Mesothelial cell of epicardium (in vitro differentiated cells): ENCODE results near the gene ACADSB. TPM values are rescaled to one million over a fixed set of nuclear protein-coding genes. Genes with fewer than 3 reads are reported as not detected.

Source experiments
- DNase-seq, 2 experiments: peaks; one replicate each; pipeline ENCODE4 v3.0.0; 2021; ENCODE audit warnings: low spot score in 2 of 2; ENCODE audit not compliant: unreplicated experiment in 2 of 2
- H3K27ac Mint-ChIP-seq: 2 replicates; pipeline ENCODE4 v1.8.0; 2021; ENCODE audit warnings: mixed read lengths
- H3K27me3 Mint-ChIP-seq: 2 replicates; pipeline ENCODE4 v1.8.0; 2021; ENCODE audit warnings: low read depth, mixed read lengths
- H3K36me3 Mint-ChIP-seq: 2 replicates; pipeline ENCODE4 v1.8.0; 2021; ENCODE audit warnings: mixed read lengths
- H3K4me1 Mint-ChIP-seq: 2 replicates; pipeline ENCODE4 v1.8.0; 2021; ENCODE audit warnings: mixed read lengths
- H3K4me3 Mint-ChIP-seq: 2 replicates; pipeline ENCODE4 v1.8.0; 2021; ENCODE audit warnings: mild to moderate bottlenecking, moderate library complexity, mixed read lengths
- H3K9me3 Mint-ChIP-seq: 2 replicates; pipeline ENCODE4 v1.8.0; 2021; ENCODE audit warnings: mixed read lengths
- CTCF ChIP-seq: fragments of 200-600 bp; sonication (generic); IDR thresholded peaks from one replicate; pipeline ENCODE4 v1.5.0; 2021; ENCODE audit warnings: antibody characterized with exemption; ENCODE audit not compliant: unreplicated experiment
- total RNA-seq: library from RNA; stranded (reverse); gene quantifications from 3 replicates; pipeline ENCODE4 v1.2.1, GENCODE V29; 2021

Gene ACADSB
- total RNA-seq, 1 donor from 2014 or later = 21.3 TPM

- no peak overlapping the region for H3K27ac Mint-ChIP-seq
- H3K4me3 Mint-ChIP-seq = no peak overlapping the region
- H3K4me1 Mint-ChIP-seq = peaks cover under 1% of the 10 kb centered on the region
These were observed 6.0 kb downstream of the ACADSB start for GRCh38 chr10:123014772-123015171.

GRCh38 chr10:123016228-123016627 lies 7.4 kb downstream of the ACADSB start:
- Mint-ChIP-seq H3K27ac (no peak overlapping the region), H3K4me1 (no peaks in the 10 kb centered on the region), H3K9me3 (no peaks in the 10 kb centered on the region), H3K27me3 (no peaks in the 10 kb centered on the region), H3K36me3 (peaks cover 11% of the 10 kb centered on the region), H3K4me3 (no peak overlapping the region)
- no peak for DNase-seq
- no peak for TF ChIP-seq CTCF

More at GRCh38 chr10:123014772-123015171, 6.0 kb downstream of the ACADSB start:
- Mint-ChIP-seq H3K36me3 (peaks cover 11% of the 10 kb centered on the region), H3K27me3 (no peaks in the 10 kb centered on the region), H3K9me3 (no peaks in the 10 kb centered on the region)
- no peak for DNase-seq
- no peak for TF ChIP-seq CTCF

- H3K36me3 Mint-ChIP-seq = peaks cover 6% of the 10 kb centered on the region
- no peak overlapping the region for H3K4me3 Mint-ChIP-seq
- DNase-seq = no peak
- no peaks in the 10 kb centered on the region for H3K27me3 Mint-ChIP-seq
- H3K9me3 Mint-ChIP-seq = no peaks in the 10 kb centered on the region
- no peaks in the 10 kb centered on the region for H3K4me1 Mint-ChIP-seq
- H3K27ac Mint-ChIP-seq = no peak overlapping the region
- no peak for TF ChIP-seq CTCF
These were observed 8.8 kb downstream of the ACADSB start for GRCh38 chr10:123017421-123018165.

- Mint-ChIP-seq H3K27ac (no peak overlapping the region), H3K9me3 (no peaks in the 10 kb centered on the region), H3K4me1 (no peaks in the 10 kb centered on the region), H3K27me3 (no peaks in the 10 kb centered on the region), H3K4me3 (no peak overlapping the region), H3K36me3 (peaks cover 2% of the 10 kb centered on the region)
- DNase-seq = no peak
- no peak for TF ChIP-seq CTCF
These were observed 9.7 kb downstream of the ACADSB start for GRCh38 chr10:123018531-123018930.

- H3K27me3 Mint-ChIP-seq = no peaks in the 10 kb centered on the region
- H3K4me3 Mint-ChIP-seq = no peak overlapping the region
- H3K27ac Mint-ChIP-seq = no peak overlapping the region
- no peaks in the 10 kb centered on the region for H3K4me1 Mint-ChIP-seq
- H3K36me3 Mint-ChIP-seq = no peaks in the 10 kb centered on the region
- no peak for DNase-seq
- TF ChIP-seq CTCF = no peak
- H3K9me3 Mint-ChIP-seq = no peaks in the 10 kb centered on the region
These were observed 10.5 kb downstream of the ACADSB start for GRCh38 chr10:123019264-123019663.
